Amygdala (tissue), 56 donors: ENCODE measurements around the gene MTX1.
A peak's percentile ranks its signal among the peaks of the same experiment; 100 is the strongest.
"Not testable (repeated sequence)": the region's sequence is repeated elsewhere in the genome, so short reads cannot be mapped to it uniquely, and the experiment has no call there.

Experiments
- DNase-seq, 56 donors: peaks; one replicate each; lab custom pipeline; 2025; lab: John Stamatoyannopoulos, UW

MTX1 gene

GRCh38 chr1:155208541-155209311, at the start of gene MTX1:
MTX1 (plus strand) TSS chr1:155208695; CDS start chr1:155208805, 110 bp downstream.
- DNase-seq, result peak; percentile 40 to 87 (median 76)

- DNase-seq, result no peak
Observed at GRCh38 chr1:155158991-155159390, 49.5 kb upstream of the MTX1 start.

GRCh38 chr1:155160128-155160527, 48.4 kb upstream of the MTX1 start:
- no peak for DNase-seq

- DNase-seq, result not testable (repeated sequence)
Observed at GRCh38 chr1:155162631-155163030, 45.9 kb upstream of the MTX1 start.

- DNase-seq, result not testable (repeated sequence)
Observed at GRCh38 chr1:155163785-155164184, 44.7 kb upstream of the MTX1 start.

- DNase-seq, result not testable (repeated sequence)
Observed at GRCh38 chr1:155164625-155165024, 43.9 kb upstream of the MTX1 start.

- DNase-seq, result no peak
Observed at GRCh38 chr1:155166051-155166470, 42.4 kb upstream of the MTX1 start.

GRCh38 chr1:155166471-155167165, 41.9 kb upstream of the MTX1 start:
- peak in 24 of 56 donors; percentile 19 to 74 (median 48) for DNase-seq

GRCh38 chr1:155167166-155168104, 41.1 kb upstream of the MTX1 start:
- peak in 54 of 56 donors; percentile 24 to 96 (median 80) for DNase-seq

- not testable (repeated sequence) for DNase-seq
Observed at GRCh38 chr1:155168105-155168445, 40.4 kb upstream of the MTX1 start.

- no peak for DNase-seq
Observed at GRCh38 chr1:155168456-155169210, 39.9 kb upstream of the MTX1 start.

- no peak for DNase-seq
Observed at GRCh38 chr1:155169541-155169940, 39.0 kb upstream of the MTX1 start.

GRCh38 chr1:155170101-155170785, 38.3 kb upstream of the MTX1 start:
- DNase-seq, result no peak

- DNase-seq, result no peak
Observed at GRCh38 chr1:155170806-155171205, 37.7 kb upstream of the MTX1 start.

- no peak for DNase-seq
Observed at GRCh38 chr1:155171836-155172731, 36.4 kb upstream of the MTX1 start.

- DNase-seq, result peak; percentile 42 to 96 (median 89)
Observed at GRCh38 chr1:155172732-155173477, 35.6 kb upstream of the MTX1 start, which contains the start of gene KRTCAP2. KRTCAP2 (minus strand) TSS chr1:155173304; CDS start chr1:155173224, 80 bp downstream.
